ENCODE data around the gene TSNAX.

- TF ChIP-seq, protein P1, sequence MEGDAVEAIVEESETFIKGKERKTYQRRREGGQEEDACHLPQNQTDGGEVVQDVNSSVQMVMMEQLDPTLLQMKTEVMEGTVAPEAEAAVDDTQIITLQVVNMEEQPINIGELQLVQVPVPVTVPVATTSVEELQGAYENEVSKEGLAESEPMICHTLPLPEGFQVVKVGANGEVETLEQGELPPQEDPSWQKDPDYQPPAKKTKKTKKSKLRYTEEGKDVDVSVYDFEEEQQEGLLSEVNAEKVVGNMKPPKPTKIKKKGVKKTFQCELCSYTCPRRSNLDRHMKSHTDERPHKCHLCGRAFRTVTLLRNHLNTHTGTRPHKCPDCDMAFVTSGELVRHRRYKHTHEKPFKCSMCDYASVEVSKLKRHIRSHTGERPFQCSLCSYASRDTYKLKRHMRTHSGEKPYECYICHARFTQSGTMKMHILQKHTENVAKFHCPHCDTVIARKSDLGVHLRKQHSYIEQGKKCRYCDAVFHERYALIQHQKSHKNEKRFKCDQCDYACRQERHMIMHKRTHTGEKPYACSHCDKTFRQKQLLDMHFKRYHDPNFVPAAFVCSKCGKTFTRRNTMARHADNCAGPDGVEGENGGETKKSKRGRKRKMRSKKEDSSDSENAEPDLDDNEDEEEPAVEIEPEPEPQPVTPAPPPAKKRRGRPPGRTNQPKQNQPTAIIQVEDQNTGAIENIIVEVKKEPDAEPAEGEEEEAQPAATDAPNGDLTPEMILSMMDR (IDR thresholded peaks at IDR 0.05), result no peak
- TF ChIP-seq POLR2AphosphoS5 (IDR thresholded peaks at IDR 0.05; ENCODE audit: low read depth, low read length), result no peak; the same call in 1 of the 2 replicates
Observed at GRCh38 chr1:231600458-231600976, 72.0 kb downstream of the TSNAX start.
